ENCODE measurements around the gene PPP2R5C. TPM values are rescaled to one million over a fixed set of nuclear protein-coding genes. Genes with fewer than 3 reads are reported as not detected.
A peak's percentile ranks its signal among the peaks of the same experiment; 100 is the strongest.

The PPP2R5C gene
- total RNA-seq, 2 donors from 2014 or later, result 146 to 153 TPM

DNA sequence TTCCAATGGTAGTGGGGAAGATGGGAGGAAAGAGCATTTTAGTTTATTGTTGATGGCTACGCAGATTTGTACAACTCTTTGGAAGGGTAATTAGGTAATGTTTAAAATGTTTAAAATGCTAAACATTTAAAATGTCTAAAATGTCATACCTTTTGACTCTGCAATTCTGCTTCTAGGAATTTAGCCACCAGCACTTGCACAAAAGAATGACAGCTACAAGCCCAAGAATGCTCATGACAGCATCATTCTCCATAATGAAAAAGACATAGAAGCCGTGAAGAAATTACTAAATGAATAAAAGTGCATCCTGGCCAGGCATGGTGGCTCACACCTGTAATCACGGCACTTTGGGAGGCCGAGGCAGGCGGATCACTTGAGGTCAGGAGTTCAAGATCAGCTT is 182.9 kb downstream of the PPP2R5C start:
- intact Hi-C loops (cut with DNase I), result no loop called here
- Histone ChIP-seq H3K27ac (no peak overlapping the region), H3K36me3 (no peaks in the 10 kb centered on the region), H3K4me1 (no peaks in the 10 kb centered on the region), H3K27me3 (no peaks in the 10 kb centered on the region), H3K9ac (ENCODE audit: low read depth in 2 of 2, low read length in 2 of 2) (no peak overlapping the region), H3K9me3 (no peaks in the 10 kb centered on the region), H3K4me3 (no peak overlapping the region)
- no peak for DNase-seq
- TF ChIP-seq, protein P1, sequence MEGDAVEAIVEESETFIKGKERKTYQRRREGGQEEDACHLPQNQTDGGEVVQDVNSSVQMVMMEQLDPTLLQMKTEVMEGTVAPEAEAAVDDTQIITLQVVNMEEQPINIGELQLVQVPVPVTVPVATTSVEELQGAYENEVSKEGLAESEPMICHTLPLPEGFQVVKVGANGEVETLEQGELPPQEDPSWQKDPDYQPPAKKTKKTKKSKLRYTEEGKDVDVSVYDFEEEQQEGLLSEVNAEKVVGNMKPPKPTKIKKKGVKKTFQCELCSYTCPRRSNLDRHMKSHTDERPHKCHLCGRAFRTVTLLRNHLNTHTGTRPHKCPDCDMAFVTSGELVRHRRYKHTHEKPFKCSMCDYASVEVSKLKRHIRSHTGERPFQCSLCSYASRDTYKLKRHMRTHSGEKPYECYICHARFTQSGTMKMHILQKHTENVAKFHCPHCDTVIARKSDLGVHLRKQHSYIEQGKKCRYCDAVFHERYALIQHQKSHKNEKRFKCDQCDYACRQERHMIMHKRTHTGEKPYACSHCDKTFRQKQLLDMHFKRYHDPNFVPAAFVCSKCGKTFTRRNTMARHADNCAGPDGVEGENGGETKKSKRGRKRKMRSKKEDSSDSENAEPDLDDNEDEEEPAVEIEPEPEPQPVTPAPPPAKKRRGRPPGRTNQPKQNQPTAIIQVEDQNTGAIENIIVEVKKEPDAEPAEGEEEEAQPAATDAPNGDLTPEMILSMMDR (IDR thresholded peaks at IDR 0.05), result no peak

GRCh38 chr14:101945171-101945570 is 183.7 kb downstream of the PPP2R5C start:
- TF ChIP-seq, protein P1 (IDR thresholded peaks at IDR 0.05), result no peak
- intact Hi-C loops (cut with DNase I), result no loop called here
- Histone ChIP-seq H3K4me1 (no peaks in the 10 kb centered on the region), H3K4me3 (no peak overlapping the region), H3K27me3 (no peaks in the 10 kb centered on the region), H3K27ac (no peak overlapping the region), H3K9ac (ENCODE audit: low read depth in 2 of 2, low read length in 2 of 2) (no peak overlapping the region), H3K9me3 (no peaks in the 10 kb centered on the region), H3K36me3 (no peaks in the 10 kb centered on the region)
- no peak for DNase-seq

- TF ChIP-seq, protein P1 (IDR thresholded peaks at IDR 0.05), result no peak
- H3K36me3 ChIP-seq, result no peaks in the 10 kb centered on the region
- H3K27ac ChIP-seq, result peak overlapping the region; percentile 95
- peak overlapping the region; percentile 85 for H3K4me3 ChIP-seq
- intact Hi-C loops (cut with DNase I), result no loop called here
- H3K27me3 ChIP-seq, result no peaks in the 10 kb centered on the region
- DNase-seq, result peak; percentile 46
- H3K9me3 ChIP-seq, result no peaks in the 10 kb centered on the region
- no peaks in the 10 kb centered on the region for H3K4me1 ChIP-seq
- peak overlapping the region; percentile 95 to 99 for H3K9ac ChIP-seq (ENCODE audit: low read depth in 2 of 2, low read length in 2 of 2)
Measured at GRCh38 chr14:101947577-101947903, 186.0 kb downstream of the PPP2R5C start.

DNA sequence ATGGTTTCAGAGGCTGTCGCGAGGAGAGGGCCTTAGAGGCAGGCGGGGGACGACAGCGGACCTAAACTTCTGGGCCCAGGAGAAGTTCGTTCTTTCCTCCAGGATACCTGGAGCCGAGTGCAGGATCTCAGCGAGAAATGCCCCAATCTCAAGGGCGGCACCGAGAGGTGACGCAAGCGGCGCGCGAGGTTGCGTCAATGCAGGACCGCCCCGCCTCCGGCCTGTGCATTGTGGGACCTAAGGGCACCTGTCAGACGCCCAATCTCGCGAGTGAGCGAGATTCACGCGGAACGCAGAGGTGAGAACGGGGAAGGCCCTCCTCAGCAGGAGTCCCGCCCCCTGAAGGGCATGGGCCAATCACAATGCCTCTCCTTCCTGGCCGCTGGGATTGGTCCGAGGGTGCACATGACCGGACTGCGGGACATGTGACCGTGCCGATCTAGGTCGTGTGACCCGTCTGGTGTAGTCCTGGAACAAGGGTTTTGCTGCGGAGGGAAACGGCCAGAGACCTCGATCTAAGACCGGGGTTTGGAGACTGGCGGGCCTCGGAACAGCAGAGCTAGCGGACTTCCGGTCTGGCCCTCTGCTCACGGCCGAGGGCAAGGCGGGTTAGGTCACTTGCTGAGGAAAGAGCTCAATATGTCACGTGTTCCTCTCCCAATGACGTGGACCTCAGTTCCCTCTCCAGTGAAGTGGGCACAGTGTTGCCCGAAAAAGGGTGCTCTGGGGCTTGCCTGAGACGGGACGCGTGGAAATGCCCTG is 186.6 kb downstream of the PPP2R5C start:
- peak overlapping the region; percentile 95 for H3K27ac ChIP-seq
- H3K4me1 ChIP-seq, result no peaks in the 10 kb centered on the region
- H3K9ac ChIP-seq (ENCODE audit: low read depth in 2 of 2, low read length in 2 of 2), result peak overlapping the region; percentile 95 to 99
- no peaks in the 10 kb centered on the region for H3K27me3 ChIP-seq
- peak; percentile 100 for DNase-seq
- no peaks in the 10 kb centered on the region for H3K9me3 ChIP-seq
- no peaks in the 10 kb centered on the region for H3K36me3 ChIP-seq
- H3K4me3 ChIP-seq, result peak overlapping the region; percentile 85
- TF ChIP-seq, protein P1 (IDR thresholded peaks at IDR 0.05), result no peak
- intact Hi-C loops (cut with DNase I), result no loop called here

- no peak for DNase-seq
- Histone ChIP-seq H3K4me3 (peak overlapping the region; percentile 85), H3K27me3 (no peaks in the 10 kb centered on the region), H3K9me3 (no peaks in the 10 kb centered on the region), H3K36me3 (no peaks in the 10 kb centered on the region), H3K27ac (peak overlapping the region; percentile 95), H3K4me1 (no peaks in the 10 kb centered on the region), H3K9ac (ENCODE audit: low read depth in 2 of 2, low read length in 2 of 2) (peak overlapping the region; percentile 76 to 99)
- TF ChIP-seq, protein P1 (IDR thresholded peaks at IDR 0.05), result no peak
- intact Hi-C loops (cut with DNase I), result no loop called here
Measured at GRCh38 chr14:101948666-101949216, 187.2 kb downstream of the PPP2R5C start.

Measured in colonic mucosa (tissue), 4 donors.